ENCODE measurements around the gene DDB1. TPM values are rescaled to one million over a fixed set of nuclear protein-coding genes. Genes with fewer than 3 reads are reported as not detected.

The DDB1 gene
- total and polyA plus RNA-seq, 2 of the 13 experiments (the other 11 are each of a cell fraction or from before 2014, with no cell fraction given): 217 to 266 TPM

DNA sequence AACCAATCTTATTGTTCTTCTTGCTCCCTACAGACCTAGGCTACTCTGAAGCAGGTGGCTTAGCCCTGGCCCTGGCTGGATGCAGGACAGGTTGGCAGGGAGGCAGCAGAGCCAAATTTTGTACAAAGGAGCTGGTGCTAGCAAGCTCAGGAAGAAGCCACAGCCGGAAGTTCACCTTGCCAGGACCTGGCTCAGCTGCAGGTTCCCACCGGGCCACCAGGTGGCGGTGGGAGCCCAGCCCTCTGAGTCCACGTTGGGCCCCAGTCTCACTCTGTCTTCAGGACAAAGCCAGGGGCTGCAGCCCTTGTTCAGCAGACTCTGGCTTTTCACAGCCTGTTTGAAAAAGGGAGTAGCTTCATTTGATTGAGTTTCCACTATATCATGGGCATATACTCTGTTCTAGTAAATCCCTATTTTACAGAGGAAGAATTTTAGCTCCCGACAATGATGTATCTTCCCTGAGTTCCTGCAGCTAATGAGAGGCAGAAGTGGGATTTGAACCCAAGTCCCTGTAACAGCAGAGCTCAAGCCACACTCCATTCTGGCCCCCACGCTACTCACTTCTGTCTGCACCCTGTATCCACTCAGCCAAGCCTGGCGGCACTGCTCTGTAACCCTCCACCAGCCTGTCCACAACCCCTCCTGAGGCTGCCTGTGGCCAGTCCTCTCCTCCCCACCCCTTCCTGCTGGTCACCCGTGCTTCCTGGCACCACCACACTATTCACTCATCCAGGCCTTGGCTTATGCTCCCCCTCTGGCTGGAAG is 3.4 kb upstream of the DDB1 start (continued):
- TF ChIP-seq ZSCAN21 (CRISPR knock-in tag; IDR thresholded peaks at IDR 0.05; ENCODE audit: borderline replicate concordance): no peak
- no peak for TF ChIP-seq SNRNP70 (IDR thresholded peaks at IDR 0.05; ENCODE audit: low read depth, low read length)
- no peak for TF ChIP-seq ZNF383 (CRISPR knock-in tag; IDR thresholded peaks at IDR 0.05; ENCODE audit: borderline replicate concordance)
- peak; percentile 62; the same call in 1 of the 2 replicates for TF ChIP-seq ZGPAT (CRISPR knock-in tag; IDR thresholded peaks at IDR 0.05)
- TF ChIP-seq ZBTB21 (CRISPR knock-in tag; IDR thresholded peaks at IDR 0.05): no peak
- TF ChIP-seq, protein P1, sequence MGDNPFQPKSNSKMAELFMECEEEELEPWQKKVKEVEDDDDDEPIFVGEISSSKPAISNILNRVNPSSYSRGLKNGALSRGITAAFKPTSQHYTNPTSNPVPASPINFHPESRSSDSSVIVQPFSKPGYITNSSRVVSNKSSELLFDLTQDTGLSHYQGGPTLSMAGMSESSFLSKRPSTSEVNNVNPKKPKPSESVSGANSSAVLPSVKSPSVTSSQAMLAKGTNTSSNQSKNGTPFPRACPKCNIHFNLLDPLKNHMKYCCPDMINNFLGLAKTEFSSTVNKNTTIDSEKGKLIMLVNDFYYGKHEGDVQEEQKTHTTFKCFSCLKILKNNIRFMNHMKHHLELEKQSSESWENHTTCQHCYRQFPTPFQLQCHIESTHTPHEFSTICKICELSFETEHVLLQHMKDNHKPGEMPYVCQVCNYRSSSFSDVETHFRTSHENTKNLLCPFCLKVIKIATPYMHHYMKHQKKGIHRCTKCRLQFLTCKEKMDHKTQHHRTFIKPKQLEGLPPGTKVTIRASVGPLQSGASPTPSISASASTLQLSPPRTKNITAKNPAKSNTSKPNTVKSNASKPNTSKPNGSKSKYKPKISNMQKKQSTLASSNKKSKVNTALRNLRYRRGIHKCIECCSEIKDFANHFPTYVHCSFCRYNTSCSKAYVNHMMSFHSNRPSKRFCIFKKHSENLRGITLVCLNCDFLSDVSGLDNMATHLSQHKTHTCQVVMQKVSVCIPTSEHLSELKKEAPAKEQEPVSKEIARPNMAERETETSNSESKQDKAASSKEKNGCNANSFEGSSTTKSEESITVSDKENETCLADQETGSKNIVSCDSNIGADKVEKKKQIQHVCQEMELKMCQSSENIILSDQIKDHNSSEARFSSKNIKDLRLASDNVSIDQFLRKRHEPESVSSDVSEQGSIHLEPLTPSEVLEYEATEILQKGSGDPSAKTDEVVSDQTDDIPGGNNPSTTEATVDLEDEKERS (CRISPR knock-in tag; IDR thresholded peaks at IDR 0.05): no peak
- TF ChIP-seq, protein P2, sequence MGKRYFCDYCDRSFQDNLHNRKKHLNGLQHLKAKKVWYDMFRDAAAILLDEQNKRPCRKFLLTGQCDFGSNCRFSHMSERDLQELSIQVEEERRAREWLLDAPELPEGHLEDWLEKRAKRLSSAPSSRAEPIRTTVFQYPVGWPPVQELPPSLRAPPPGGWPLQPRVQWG (CRISPR knock-in tag; IDR thresholded peaks at IDR 0.05; ENCODE audit: borderline replicate concordance, low read depth): no peak
- TF ChIP-seq, protein P3, sequence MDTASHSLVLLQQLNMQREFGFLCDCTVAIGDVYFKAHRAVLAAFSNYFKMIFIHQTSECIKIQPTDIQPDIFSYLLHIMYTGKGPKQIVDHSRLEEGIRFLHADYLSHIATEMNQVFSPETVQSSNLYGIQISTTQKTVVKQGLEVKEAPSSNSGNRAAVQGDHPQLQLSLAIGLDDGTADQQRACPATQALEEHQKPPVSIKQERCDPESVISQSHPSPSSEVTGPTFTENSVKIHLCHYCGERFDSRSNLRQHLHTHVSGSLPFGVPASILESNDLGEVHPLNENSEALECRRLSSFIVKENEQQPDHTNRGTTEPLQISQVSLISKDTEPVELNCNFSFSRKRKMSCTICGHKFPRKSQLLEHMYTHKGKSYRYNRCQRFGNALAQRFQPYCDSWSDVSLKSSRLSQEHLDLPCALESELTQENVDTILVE (CRISPR knock-in tag; IDR thresholded peaks at IDR 0.05): no peak; the same call in 1 of the 2 replicates
- TF ChIP-seq ZNF883 (CRISPR knock-in tag; IDR thresholded peaks at IDR 0.05; ENCODE audit: not compliant biosample characterization): peak; percentile 20
- TF ChIP-seq SRY (CRISPR knock-in tag; IDR thresholded peaks at IDR 0.05): no peak
- TF ChIP-seq, protein P4, sequence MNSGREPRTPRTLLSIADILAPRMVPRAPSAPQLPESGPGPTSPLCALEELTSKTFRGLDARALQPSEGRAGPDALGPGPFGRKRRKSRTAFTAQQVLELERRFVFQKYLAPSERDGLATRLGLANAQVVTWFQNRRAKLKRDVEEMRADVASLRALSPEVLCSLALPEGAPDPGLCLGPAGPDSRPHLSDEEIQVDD (CRISPR knock-in tag; IDR thresholded peaks at IDR 0.05; ENCODE audit: borderline replicate concordance): no peak
- no peak for TF ChIP-seq ZNF577 (CRISPR knock-in tag; IDR thresholded peaks at IDR 0.05; ENCODE audit: borderline replicate concordance, low read depth)
- no peak; the same call in 1 of the 2 replicates for TF ChIP-seq SNAPC2 (CRISPR knock-in tag; IDR thresholded peaks at IDR 0.05)
- no peak for TF ChIP-seq ZNF510 (CRISPR knock-in tag; IDR thresholded peaks at IDR 0.05; ENCODE audit: low read depth)
- TF ChIP-seq ZNF441 (CRISPR knock-in tag; IDR thresholded peaks at IDR 0.05; ENCODE audit: borderline replicate concordance): no peak
- no peak for TF ChIP-seq SRF (IDR thresholded peaks at IDR 0.05; ENCODE audit: low read depth, low read length)
- TF ChIP-seq CENPT (CRISPR knock-in tag; IDR thresholded peaks at IDR 0.05; ENCODE audit: low read depth): no peak
- TF ChIP-seq ZNF224 (CRISPR knock-in tag; IDR thresholded peaks at IDR 0.05): no peak
- TF ChIP-seq GATAD2A (CRISPR knock-in tag; IDR thresholded peaks at IDR 0.05): peak; percentile 49; the same call in 1 of the 2 replicates
- no peak for TF ChIP-seq NFKB2 (CRISPR knock-in tag; IDR thresholded peaks at IDR 0.05; ENCODE audit: borderline replicate concordance)
